NT2/D1 (cell line): ENCODE results near the gene FOXP1.
A peak's percentile ranks its signal among the peaks of the same experiment; 100 is the strongest.

Experiments
- DNase-seq: peaks from one replicate; pipeline ENCODE4 v3.0.0-alpha.2; 2011; ENCODE audit warnings: low read depth, low spot score
- H3K27me3 ChIP-seq: 2 replicates; pipeline ENCODE4 v1.6.0; 2011; ENCODE audit warnings: mild to moderate bottlenecking; ENCODE audit not compliant: insufficient read length, insufficient read depth
- H3K36me3 ChIP-seq: 2 replicates; pipeline ENCODE4 v1.6.1; 2011; ENCODE audit warnings: mild to moderate bottlenecking, low read length, mixed read lengths; ENCODE audit not compliant: insufficient read depth, insufficient read length
- H3K4me1 ChIP-seq: 2 replicates; pipeline ENCODE4 v1.5.1; 2011; ENCODE audit not compliant: insufficient read depth, insufficient read length
- H3K4me3 ChIP-seq: 2 replicates; pipeline ENCODE4 v1.5.1; 2011; ENCODE audit warnings: low read depth; ENCODE audit not compliant: insufficient read length
- H3K9ac ChIP-seq: 2 replicates; pipeline ENCODE4 v1.6.0; 2011; ENCODE audit warnings: low read depth; ENCODE audit not compliant: insufficient read length
- H3K9me3 ChIP-seq: 2 replicates; pipeline ENCODE4 v1.5.1; 2011; ENCODE audit warnings: mild to moderate bottlenecking, low read length; ENCODE audit not compliant: insufficient read depth
- SUZ12 ChIP-seq: IDR thresholded peaks from 2 replicates; pipeline ENCODE4 v1.6.1; 2011; ENCODE audit not compliant: insufficient read length, insufficient read depth; ENCODE audit errors: extremely low read depth
- YY1 ChIP-seq: IDR thresholded peaks from 2 replicates; pipeline ENCODE4 v1.6.1; 2011; ENCODE audit not compliant: insufficient read length, insufficient read depth
- ZNF274 ChIP-seq: IDR thresholded peaks from 2 replicates; pipeline ENCODE4 v1.6.1; 2011; ENCODE audit warnings: mild to moderate bottlenecking, low read depth, low read length

FOXP1 gene

DNA sequence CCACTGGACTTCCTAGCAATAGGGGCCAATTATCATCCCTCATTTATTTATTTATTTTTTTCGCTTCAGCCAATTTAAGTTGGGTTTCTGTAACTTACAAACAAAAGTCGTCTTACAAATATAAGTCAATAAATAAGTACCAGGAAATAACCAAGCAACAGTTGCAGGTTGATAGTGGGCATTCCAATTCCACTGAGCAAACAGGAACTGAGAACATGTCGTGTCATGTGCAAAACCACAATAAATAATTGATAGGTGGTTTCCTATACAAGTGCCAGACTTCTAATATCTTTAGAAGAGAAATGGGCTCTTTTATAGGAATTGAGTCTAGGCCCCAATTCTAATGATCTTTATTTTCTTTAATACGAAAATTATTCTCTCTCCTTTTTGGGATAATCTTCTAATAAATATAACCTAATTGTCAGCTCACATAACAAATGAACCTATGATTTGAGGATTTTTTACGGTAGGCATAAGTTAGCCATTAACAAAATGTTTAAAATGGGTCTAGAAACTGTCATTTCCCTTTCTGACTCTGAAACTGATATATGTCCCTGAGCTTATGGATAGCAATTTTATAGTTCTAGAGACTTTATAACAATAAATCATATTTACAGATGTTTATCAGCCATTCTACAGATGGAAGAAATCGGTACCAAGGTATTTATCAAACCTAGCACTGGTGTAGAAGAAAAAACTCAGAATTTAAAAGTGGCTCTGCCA lies 571.8 kb downstream of the FOXP1 start:
- Histone ChIP-seq H3K27me3 (peaks cover 12% of the 10 kb centered on the region), H3K9me3 (no peaks in the 10 kb centered on the region), H3K4me3 (no peak overlapping the region), H3K9ac (no peak overlapping the region), H3K4me1 (no peaks in the 10 kb centered on the region), H3K36me3 (peaks cover 2% of the 10 kb centered on the region)
- DNase-seq, result no peak
- no peak for TF ChIP-seq YY1
- no peak for TF ChIP-seq SUZ12
- no peak for TF ChIP-seq ZNF274

DNA sequence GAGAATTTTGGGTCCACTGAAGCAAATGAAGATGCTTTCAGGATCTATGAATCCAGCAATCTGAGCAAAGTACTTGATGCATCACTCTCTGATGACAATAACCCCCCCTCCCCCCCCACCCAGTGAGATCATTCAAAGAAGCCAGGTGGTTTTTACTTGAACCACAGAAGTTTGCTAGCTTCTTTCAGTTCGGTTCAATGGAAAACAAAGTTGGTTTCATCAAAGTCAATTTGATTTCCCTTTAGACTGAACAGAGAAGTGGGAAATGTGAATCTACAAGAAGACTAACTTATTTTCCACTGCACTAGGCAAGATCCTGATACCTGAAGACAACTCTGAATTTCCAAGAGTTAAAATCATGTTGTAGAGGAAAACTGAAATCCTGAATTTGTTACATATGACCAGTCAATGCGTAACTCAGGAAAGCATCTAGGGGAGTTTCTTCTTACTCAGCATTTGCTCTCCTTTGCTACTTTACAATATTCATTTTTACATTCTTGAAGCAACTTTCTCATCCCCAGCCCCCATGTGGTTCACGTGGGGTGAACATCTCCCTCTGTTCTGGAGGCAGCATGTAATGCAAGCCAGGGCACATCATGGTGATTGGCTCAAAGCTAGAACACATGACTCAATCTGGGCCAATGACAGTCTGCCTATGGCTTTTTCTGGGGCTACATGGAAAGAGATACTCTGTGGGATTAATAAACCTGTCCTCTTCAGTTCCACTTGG lies 572.6 kb downstream of the FOXP1 start:
- DNase-seq, result no peak
- Histone ChIP-seq H3K4me3 (no peak overlapping the region), H3K9me3 (no peaks in the 10 kb centered on the region), H3K9ac (no peak overlapping the region), H3K4me1 (no peaks in the 10 kb centered on the region), H3K36me3 (peaks cover 2% of the 10 kb centered on the region), H3K27me3 (peaks cover 12% of the 10 kb centered on the region)
- TF ChIP-seq SUZ12 (no peak), YY1 (no peak), ZNF274 (no peak)

DNA sequence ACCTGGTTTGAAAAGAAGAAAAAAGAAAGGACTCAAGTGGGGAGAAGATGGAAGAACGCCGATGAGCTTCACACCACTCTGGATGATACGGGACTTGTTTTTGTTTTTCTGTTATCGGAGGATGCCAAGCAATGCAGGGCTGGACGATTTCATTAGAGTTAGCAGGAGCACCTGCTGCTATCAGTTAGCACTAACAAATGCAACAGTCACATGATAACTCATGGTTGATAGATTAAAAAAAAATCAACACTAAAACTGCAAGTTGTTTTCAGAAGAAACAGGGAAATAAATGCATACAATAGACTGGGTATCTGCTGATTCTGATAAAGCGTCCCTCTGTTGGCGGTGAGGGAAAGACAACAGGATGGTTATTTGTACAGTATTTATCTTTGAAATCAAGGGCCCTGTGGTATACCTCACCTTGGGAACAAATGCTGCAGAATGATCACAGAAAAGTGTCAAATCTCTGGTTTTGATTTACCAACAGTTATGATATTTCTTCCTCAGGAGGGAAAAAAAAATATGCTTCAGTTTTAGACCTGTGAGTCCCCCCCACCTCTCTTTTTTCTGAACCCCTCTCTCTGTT lies 575.1 kb downstream of the FOXP1 start:
- Histone ChIP-seq H3K4me1 (no peaks in the 10 kb centered on the region), H3K9ac (no peak overlapping the region), H3K4me3 (no peak overlapping the region), H3K36me3 (no peaks in the 10 kb centered on the region), H3K27me3 (peaks cover 12% of the 10 kb centered on the region), H3K9me3 (no peaks in the 10 kb centered on the region)
- no peak for DNase-seq
- TF ChIP-seq ZNF274 (no peak), YY1 (no peak), SUZ12 (no peak)

DNA sequence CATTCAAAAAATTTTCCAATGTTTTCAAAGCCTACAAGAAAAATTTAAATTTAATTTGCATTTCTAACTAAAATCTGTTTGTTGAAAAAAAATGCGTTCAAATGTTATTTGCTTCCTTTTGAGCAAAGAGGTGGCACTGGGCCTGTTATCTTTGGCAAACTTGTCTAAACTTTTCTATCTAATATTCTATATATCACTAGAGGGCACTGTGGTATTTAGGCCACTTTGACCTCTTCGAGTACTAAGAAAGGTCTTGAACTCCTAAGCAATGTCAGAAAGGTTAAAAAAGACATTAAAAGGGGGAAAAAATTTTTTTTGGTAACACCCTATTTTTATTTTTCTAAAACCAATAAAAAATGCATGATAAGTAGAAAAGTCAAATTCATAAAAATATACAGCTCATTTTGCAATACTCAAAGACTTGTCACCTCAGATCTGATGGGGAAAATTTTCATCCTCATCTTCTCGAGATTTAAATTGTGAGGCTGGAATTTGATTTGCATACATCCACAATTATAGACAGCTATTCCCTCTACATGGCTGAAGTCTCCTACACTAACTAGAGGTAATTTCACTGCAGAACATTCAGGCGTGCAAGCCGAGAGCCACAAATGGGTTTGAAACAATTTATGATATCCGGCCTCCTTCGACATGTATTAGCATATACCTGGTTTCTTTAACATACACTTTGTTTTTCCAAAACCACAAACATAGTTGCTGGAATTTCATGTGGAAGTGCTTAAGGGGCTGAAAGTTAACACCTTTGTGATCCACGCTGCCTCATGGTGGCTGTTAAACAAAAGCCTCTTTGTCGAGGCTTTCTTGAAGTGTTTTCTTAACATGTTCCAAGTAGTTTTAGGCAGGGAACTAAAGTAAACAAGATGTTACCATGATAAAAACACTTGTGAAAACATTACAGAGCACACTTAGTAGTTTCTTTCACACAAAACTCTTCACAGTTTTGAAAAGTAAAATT lies 576.4 kb downstream of the FOXP1 start:
- Histone ChIP-seq H3K27me3 (peaks cover 12% of the 10 kb centered on the region), H3K9ac (no peak overlapping the region), H3K4me1 (no peaks in the 10 kb centered on the region), H3K36me3 (no peaks in the 10 kb centered on the region), H3K4me3 (no peak overlapping the region), H3K9me3 (no peaks in the 10 kb centered on the region)
- TF ChIP-seq SUZ12 (no peak), YY1 (no peak), ZNF274 (no peak)
- peak; percentile 60 for DNase-seq

DNA sequence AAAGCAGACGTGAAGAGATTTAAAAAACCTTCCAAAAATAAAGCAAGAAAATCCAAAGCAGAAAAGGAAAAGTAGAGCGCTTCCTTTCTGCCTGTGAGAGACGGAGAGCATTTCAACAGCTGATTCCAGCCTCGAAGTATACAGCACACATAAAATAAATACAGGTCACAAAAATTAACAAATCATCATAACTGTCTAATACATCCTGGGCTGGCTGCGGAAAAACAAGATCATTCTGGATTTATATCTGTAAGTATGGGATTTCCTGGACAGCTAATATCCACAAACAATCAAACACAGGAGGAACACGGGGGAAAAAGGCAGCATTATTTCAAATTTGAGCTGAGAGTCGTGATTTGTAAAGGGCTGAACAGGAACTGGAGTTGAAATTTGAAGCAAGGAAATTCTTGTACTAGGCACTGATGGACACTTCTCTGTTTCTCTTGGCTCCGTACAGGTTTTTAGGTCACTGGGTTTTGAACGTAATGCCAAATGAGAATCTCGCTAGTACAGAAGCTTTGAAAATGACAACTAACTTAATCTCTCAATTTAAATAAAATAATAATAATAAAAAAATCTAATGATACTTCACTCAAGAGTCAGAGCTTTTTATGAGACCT lies 577.7 kb downstream of the FOXP1 start:
- Histone ChIP-seq H3K4me3 (no peak overlapping the region), H3K9me3 (no peaks in the 10 kb centered on the region), H3K27me3 (peaks cover 12% of the 10 kb centered on the region), H3K9ac (no peak overlapping the region), H3K4me1 (no peaks in the 10 kb centered on the region), H3K36me3 (no peaks in the 10 kb centered on the region)
- no peak for DNase-seq
- TF ChIP-seq YY1 (no peak), SUZ12 (no peak)

DNA sequence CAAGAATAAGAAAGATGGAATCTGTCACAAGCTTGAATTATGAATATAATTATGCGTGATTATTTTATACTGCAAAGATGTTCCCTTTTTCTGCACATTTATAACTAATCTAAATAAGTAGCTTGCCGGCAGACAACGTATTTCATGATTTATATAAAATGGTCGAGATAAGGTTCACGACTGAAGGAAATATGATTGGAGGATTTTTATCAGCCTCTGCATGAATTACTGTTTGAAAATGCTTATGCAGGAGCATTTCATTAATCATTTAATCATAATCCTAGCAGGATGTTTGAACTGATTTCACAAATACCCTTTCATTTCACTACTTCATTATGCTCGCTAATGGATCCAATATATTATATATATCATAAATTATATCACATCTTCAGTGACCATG lies 580.0 kb downstream of the FOXP1 start:
- DNase-seq, result no peak
- TF ChIP-seq YY1, result no peak
- Histone ChIP-seq H3K9ac (no peak overlapping the region), H3K36me3 (no peaks in the 10 kb centered on the region), H3K4me1 (no peaks in the 10 kb centered on the region), H3K27me3 (peaks cover 2% of the 10 kb centered on the region), H3K4me3 (no peak overlapping the region), H3K9me3 (no peaks in the 10 kb centered on the region)
